ENCODE data around the gene SH3PXD2A. TPM values are rescaled to one million over a fixed set of nuclear protein-coding genes. Genes with fewer than 3 reads are reported as not detected.

SH3PXD2A gene
- total RNA-seq, 1 experiment from 2014 or later: 4.5 TPM

DNA sequence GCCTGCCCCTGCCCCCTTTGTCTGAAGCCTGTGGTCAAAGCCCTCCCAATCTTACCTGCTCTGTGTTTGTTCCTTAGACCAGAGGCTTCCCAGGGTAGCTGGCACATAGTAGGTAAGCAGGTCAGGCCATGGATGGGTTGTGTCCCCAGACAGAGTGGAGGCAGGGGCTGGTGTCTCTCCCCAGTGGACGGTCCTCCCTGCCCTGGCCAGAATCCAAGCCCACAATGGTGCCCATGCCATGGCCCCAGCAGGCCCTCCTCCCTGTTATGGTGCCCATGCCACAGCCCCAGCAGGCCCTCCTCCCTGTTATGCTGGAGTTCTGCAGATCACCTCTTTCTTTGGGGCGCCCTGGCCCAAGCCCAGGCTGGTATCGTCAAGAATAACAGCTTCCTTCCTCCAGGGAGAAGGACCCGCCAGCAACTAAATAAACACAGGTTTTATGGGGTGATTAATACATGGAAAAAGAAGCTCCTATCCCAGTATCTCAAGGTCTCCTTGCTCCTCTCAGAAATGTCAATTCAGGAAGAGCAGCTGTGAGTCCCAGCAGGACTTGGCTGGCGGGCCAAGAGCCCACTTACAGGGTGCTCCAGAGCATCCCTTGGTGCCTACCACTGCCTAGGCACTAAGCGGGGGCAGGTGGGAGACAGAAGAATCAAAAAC lies 279.8 kb downstream of the SH3PXD2A start:
- Histone ChIP-seq H2AFZ (ENCODE audit: low read length) (no peak overlapping the region), H4K20me1 (ENCODE audit: control insufficient read depth, insufficient read depth, insufficient read length) (no peaks in the 10 kb centered on the region), H4K5ac (ENCODE audit: insufficient read length, low read depth, low read length) (no peak overlapping the region), H3K9ac (ENCODE audit: extremely low read depth, insufficient read length, low read length) (no peak overlapping the region), H3K27me3 (ENCODE audit: insufficient read depth, low read length) (no peaks in the 10 kb centered on the region), H2BK20ac (ENCODE audit: low read depth, low read length, poor library complexity, severe bottlenecking) (no peak overlapping the region), H2AK5ac (ENCODE audit: insufficient read length, low read length) (no peak overlapping the region), H4K91ac (ENCODE audit: insufficient read length, low read depth, low read length) (no peak overlapping the region), H3K14ac (ENCODE audit: insufficient read depth, low read length) (no peak overlapping the region), H3K9me3 (ENCODE audit: control insufficient read depth, low read depth, low read length) (no peaks in the 10 kb centered on the region), H3K4me2 (ENCODE audit: insufficient read depth, insufficient read length, low read length) (no peak overlapping the region), H3K18ac (ENCODE audit: insufficient read length, low read depth, low read length) (no peak overlapping the region), H3K79me2 (ENCODE audit: insufficient read depth, low read length) (no peaks in the 10 kb centered on the region), H3K79me1 (ENCODE audit: insufficient read depth, low read depth, low read length, poor library complexity, severe bottlenecking) (no peaks in the 10 kb centered on the region), H3T11ph (ENCODE audit: low read length) (no peak overlapping the region), H3K23ac (ENCODE audit: insufficient read length, low read depth, low read length) (no peak overlapping the region), H2BK15ac (ENCODE audit: low read depth, low read length) (no peak overlapping the region), H2BK12ac (ENCODE audit: insufficient read length, low read depth, low read length) (no peak overlapping the region), H3K56ac (ENCODE audit: insufficient read length, low read depth, low read length) (no peak overlapping the region), H2BK5ac (ENCODE audit: insufficient read length, low read length) (no peak overlapping the region), H3K4me1 (ENCODE audit: insufficient read depth, low read length) (no peaks in the 10 kb centered on the region), H2BK120ac (ENCODE audit: low read depth, low read length, poor library complexity, severe bottlenecking) (no peak overlapping the region), H4K8ac (replicated peaks; ENCODE audit: insufficient read length, low read depth, low read length) (no peak overlapping the region), H3K27ac (ENCODE audit: insufficient read length, low read depth, low read length) (no peak overlapping the region), H3K4ac (ENCODE audit: low read depth, low read length) (no peak overlapping the region), H3K23me2 (ENCODE audit: insufficient read length, low read depth, low read length, poor library complexity, severe bottlenecking) (no peaks in the 10 kb centered on the region)
- Mint-ChIP-seq H3K36me3 (ENCODE audit: insufficient read depth in 1 of 3, low read depth in 3 of 3) (no peaks in the 10 kb centered on the region), H3K27me3 (ENCODE audit: low read depth) (no peaks in the 10 kb centered on the region; the same call in 1 of the 2 replicates), H3K4me3 (no peak overlapping the region), H3K4me1 (peaks cover 0 to 6% of the 10 kb centered on the region in 2 experiments; a peak in 3 of 4 replicates), H3K9me3 (no peaks in the 10 kb centered on the region), H3K27ac (no peak overlapping the region)
- no CpG with 5 or more reads among the region's 6 CpGs for WGBS (ENCODE audit: extremely low coverage, insufficient read length, low lambda C conversion rate)
- TF ChIP-seq, protein P1, sequence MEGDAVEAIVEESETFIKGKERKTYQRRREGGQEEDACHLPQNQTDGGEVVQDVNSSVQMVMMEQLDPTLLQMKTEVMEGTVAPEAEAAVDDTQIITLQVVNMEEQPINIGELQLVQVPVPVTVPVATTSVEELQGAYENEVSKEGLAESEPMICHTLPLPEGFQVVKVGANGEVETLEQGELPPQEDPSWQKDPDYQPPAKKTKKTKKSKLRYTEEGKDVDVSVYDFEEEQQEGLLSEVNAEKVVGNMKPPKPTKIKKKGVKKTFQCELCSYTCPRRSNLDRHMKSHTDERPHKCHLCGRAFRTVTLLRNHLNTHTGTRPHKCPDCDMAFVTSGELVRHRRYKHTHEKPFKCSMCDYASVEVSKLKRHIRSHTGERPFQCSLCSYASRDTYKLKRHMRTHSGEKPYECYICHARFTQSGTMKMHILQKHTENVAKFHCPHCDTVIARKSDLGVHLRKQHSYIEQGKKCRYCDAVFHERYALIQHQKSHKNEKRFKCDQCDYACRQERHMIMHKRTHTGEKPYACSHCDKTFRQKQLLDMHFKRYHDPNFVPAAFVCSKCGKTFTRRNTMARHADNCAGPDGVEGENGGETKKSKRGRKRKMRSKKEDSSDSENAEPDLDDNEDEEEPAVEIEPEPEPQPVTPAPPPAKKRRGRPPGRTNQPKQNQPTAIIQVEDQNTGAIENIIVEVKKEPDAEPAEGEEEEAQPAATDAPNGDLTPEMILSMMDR (conservative IDR thresholded peaks at IDR 0.05): no peak
- no peak for DNase-seq

All from H9 (cell line).